Measurements from ENCODE around the gene EIF5. TPM values are rescaled to one million over a fixed set of nuclear protein-coding genes. Genes with fewer than 3 reads are reported as not detected.

Gene EIF5
- polyA plus RNA-seq, 1 donor (not counting 4 experiments of a cell fraction or from before 2014, with no cell fraction given) = 221 TPM

DNA sequence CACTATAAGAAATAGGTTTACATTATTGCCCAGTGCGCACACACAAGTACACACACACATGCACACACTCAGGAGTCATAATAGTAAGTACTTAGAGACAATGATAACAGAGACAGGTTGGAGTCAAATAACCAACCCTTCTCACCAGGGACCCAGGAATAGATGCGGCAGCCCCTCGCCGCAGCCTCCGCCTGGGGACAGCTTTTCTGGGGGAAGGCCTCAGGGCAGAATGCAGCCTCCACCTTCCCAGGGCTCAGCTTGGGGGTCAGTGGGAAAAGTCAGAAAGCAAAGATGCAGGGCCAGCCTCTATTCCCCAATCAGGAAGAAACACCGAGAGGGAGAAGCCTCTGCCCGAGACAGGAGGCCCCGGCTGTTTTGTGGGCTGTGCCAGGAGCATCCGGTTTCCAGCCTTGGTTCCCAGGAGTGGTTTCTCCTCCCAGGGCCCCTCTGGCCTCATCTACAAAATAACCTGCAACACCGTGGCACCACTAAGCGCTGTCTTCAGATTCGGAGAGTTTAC lies 23.4 kb upstream of the EIF5 start:
- TF ChIP-seq, protein P1, sequence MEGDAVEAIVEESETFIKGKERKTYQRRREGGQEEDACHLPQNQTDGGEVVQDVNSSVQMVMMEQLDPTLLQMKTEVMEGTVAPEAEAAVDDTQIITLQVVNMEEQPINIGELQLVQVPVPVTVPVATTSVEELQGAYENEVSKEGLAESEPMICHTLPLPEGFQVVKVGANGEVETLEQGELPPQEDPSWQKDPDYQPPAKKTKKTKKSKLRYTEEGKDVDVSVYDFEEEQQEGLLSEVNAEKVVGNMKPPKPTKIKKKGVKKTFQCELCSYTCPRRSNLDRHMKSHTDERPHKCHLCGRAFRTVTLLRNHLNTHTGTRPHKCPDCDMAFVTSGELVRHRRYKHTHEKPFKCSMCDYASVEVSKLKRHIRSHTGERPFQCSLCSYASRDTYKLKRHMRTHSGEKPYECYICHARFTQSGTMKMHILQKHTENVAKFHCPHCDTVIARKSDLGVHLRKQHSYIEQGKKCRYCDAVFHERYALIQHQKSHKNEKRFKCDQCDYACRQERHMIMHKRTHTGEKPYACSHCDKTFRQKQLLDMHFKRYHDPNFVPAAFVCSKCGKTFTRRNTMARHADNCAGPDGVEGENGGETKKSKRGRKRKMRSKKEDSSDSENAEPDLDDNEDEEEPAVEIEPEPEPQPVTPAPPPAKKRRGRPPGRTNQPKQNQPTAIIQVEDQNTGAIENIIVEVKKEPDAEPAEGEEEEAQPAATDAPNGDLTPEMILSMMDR (optimal IDR thresholded peaks at IDR 0.05 in 1 of 3, IDR thresholded peaks at IDR 0.05 in 1 of 3, conservative IDR thresholded peaks at IDR 0.05 in 1 of 3; ENCODE audit: extremely low read depth in 1 of 3, insufficient read depth in 2 of 3, low read length in 3 of 3) = no peak
- no peak for TF ChIP-seq EZH2 (IDR thresholded peaks at IDR 0.05; ENCODE audit: low read length)
- H3K36me3 ChIP-seq (ENCODE audit: control insufficient read depth in 2 of 2, extremely low read depth in 1 of 2, insufficient read depth in 2 of 2, low read length in 2 of 2) = no peaks in the 10 kb centered on the region
- dilution Hi-C loops (cut with MboI; ENCODE audit: extremely low pct_ligation_motif_present, low sequenced_read_pairs) = no loop called here
- H3K4me1 ChIP-seq (ENCODE audit: control insufficient read depth, extremely low read depth, insufficient read depth, low read length) = peaks cover 5% of the 10 kb centered on the region
- DNase-seq (ENCODE audit: low read depth, low spot score) (no peak), FAIRE-seq (no peak)
- no peaks in the 10 kb centered on the region for H3K79me2 ChIP-seq (ENCODE audit: control insufficient read depth, insufficient read depth, low read length)
- H3K4me3 ChIP-seq (ENCODE audit: control insufficient read depth in 2 of 3, extremely low read depth in 1 of 3, insufficient read depth in 2 of 3, low read depth in 1 of 3, low read length in 3 of 3) = no peak overlapping the region
- no peaks in the 10 kb centered on the region for H3K9me1 ChIP-seq (ENCODE audit: control insufficient read depth, extremely low read depth, insufficient read depth, low read length)
- no peak overlapping the region for H2AFZ ChIP-seq (ENCODE audit: control insufficient read depth, low read length)
- no peaks in the 10 kb centered on the region for H4K20me1 ChIP-seq (ENCODE audit: control insufficient read depth, extremely low read depth, insufficient read depth, low read length)
- no peak overlapping the region for H3K9ac ChIP-seq (ENCODE audit: control insufficient read depth, extremely low read depth, insufficient read depth, low read length)
- no peaks in the 10 kb centered on the region for H3K27me3 ChIP-seq (ENCODE audit: control insufficient read depth, extremely low read depth, insufficient read depth, low read length)
- no peak overlapping the region for H3K27ac ChIP-seq (ENCODE audit: control insufficient read depth, insufficient read depth, low read length)
- H3K4me2 ChIP-seq (ENCODE audit: control insufficient read depth, extremely low read depth, insufficient read depth, low read depth, low read length) = no peak overlapping the region
- no peaks in the 10 kb centered on the region for H3K9me3 ChIP-seq (ENCODE audit: control insufficient read depth, low read depth, low read length)

DNA sequence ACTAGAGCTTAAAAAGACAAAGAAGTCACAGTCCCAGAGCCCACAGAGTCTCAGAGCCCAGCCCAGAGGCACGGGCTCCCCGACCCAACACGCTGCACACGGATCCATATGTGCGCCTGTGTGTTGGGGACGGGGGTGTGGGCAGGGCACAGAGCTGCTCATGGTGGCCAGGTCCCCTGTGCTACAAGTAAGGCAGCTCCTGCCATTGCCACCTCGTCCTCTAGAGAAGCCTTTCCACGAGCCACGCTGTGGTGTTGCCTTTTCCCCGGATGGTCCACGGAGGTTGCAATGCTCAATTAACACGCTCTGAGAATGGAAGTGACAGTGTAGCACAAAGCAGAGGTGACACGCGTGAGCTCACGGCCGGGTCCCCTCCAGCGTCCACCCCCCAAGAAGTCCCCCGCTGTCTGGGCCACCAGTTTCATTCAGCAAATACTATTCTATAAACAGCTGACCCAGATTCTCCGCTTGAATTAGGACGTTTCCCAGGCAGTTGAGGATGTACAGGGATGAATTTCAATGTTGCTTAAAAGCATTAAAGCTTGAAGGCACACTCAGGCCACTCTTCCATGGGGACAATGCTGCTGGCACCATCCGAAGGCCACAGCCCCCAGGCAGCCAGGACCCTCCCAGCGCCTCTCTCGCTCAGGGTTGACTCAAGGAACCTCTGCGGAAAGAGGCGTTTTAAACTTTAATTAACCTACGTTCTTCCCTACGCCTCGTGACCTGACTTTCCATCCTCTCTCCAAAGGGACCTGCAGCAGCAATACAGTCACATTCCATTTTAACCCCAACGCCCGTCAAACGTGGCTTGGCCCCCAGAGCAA lies 22.7 kb upstream of the EIF5 start:
- TF ChIP-seq, protein P1 (optimal IDR thresholded peaks at IDR 0.05 in 1 of 3, IDR thresholded peaks at IDR 0.05 in 1 of 3, conservative IDR thresholded peaks at IDR 0.05 in 1 of 3; ENCODE audit: extremely low read depth in 1 of 3, insufficient read depth in 2 of 3, low read length in 3 of 3) = no peak
- TF ChIP-seq EZH2 (IDR thresholded peaks at IDR 0.05; ENCODE audit: low read length) = no peak
- no peaks in the 10 kb centered on the region for H4K20me1 ChIP-seq (ENCODE audit: control insufficient read depth, extremely low read depth, insufficient read depth, low read length)
- DNase-seq (ENCODE audit: low read depth, low spot score) = no peak
- H3K4me2 ChIP-seq (ENCODE audit: control insufficient read depth, extremely low read depth, insufficient read depth, low read depth, low read length) = no peak overlapping the region
- H3K4me3 ChIP-seq (ENCODE audit: control insufficient read depth in 2 of 3, extremely low read depth in 1 of 3, insufficient read depth in 2 of 3, low read depth in 1 of 3, low read length in 3 of 3) = no peak overlapping the region
- no peak for FAIRE-seq
- H3K9ac ChIP-seq (ENCODE audit: control insufficient read depth, extremely low read depth, insufficient read depth, low read length) = no peak overlapping the region
- H3K27ac ChIP-seq (ENCODE audit: control insufficient read depth, insufficient read depth, low read length) = no peak overlapping the region
- no peaks in the 10 kb centered on the region for H3K79me2 ChIP-seq (ENCODE audit: control insufficient read depth, insufficient read depth, low read length)
- H3K9me3 ChIP-seq (ENCODE audit: control insufficient read depth, low read depth, low read length) = no peaks in the 10 kb centered on the region
- H3K9me1 ChIP-seq (ENCODE audit: control insufficient read depth, extremely low read depth, insufficient read depth, low read length) = no peaks in the 10 kb centered on the region
- H3K36me3 ChIP-seq (ENCODE audit: control insufficient read depth in 2 of 2, extremely low read depth in 1 of 2, insufficient read depth in 2 of 2, low read length in 2 of 2) = no peaks in the 10 kb centered on the region
- peaks cover 5% of the 10 kb centered on the region for H3K4me1 ChIP-seq (ENCODE audit: control insufficient read depth, extremely low read depth, insufficient read depth, low read length)
- dilution Hi-C loops (cut with MboI; ENCODE audit: extremely low pct_ligation_motif_present, low sequenced_read_pairs) = no loop called here
- H3K27me3 ChIP-seq (ENCODE audit: control insufficient read depth, extremely low read depth, insufficient read depth, low read length) = no peaks in the 10 kb centered on the region
- no peak overlapping the region for H2AFZ ChIP-seq (ENCODE audit: control insufficient read depth, low read length)

Data from keratinocyte (primary cell).